Transverse colon (tissue), 4 donors: ENCODE data around the gene CRABP1. TPM values are rescaled to one million over a fixed set of nuclear protein-coding genes. Genes with fewer than 3 reads are reported as not detected.

Experiments used
- DNase-seq: peaks from one replicate; pipeline ENCODE4 v3.0.0-alpha.2; 2019
- H3K27ac ChIP-seq, 4 donors: fragments of 200-600 bp; sonication (generic); 2 replicates each; pipeline ENCODE4 v1.5.1; 2016 to 2018; ENCODE audit warnings: inconsistent platforms in 4 of 4
- H3K27me3 ChIP-seq: fragments of 200-600 bp; sonication (generic); 2 replicates; pipeline ENCODE4 v1.5.1; 2017; ENCODE audit warnings: inconsistent platforms
- H3K36me3 ChIP-seq, 4 donors: fragments of 200-600 bp; sonication (generic); 2 replicates each; pipeline ENCODE4 v1.5.1; 2017 to 2019; ENCODE audit warnings: inconsistent platforms in 4 of 4
- H3K4me1 ChIP-seq, 4 donors: fragments of 200-600 bp; sonication (generic); 2 replicates each; pipeline ENCODE4 v1.5.1; 2017 to 2020; ENCODE audit warnings: inconsistent platforms in 4 of 4
- H3K4me3 ChIP-seq, 4 donors: fragments of 200-600 bp; sonication (generic); 1 replicate in 1 of 4; 2 replicates in 3 of 4; pipeline versions ENCODE4 v1.5.1 to v1.6.1; 2017 to 2019; ENCODE audit warnings: inconsistent platforms in 4 of 4
- H3K9me3 ChIP-seq, 2 donors: fragments of 200-600 bp; sonication (generic); 2 replicates each; pipeline ENCODE4 v1.5.1; 2017 to 2019; ENCODE audit warnings: inconsistent platforms in 2 of 2
- EP300 ChIP-seq: sonication (generic); formaldehyde crosslinking; IDR thresholded peaks from one replicate; pipeline ENCODE4 v1.6.1; 2017; ENCODE audit warnings: antibody characterized with exemption, low read depth
- POLR2A ChIP-seq: fragments of 450-650 bp; IDR thresholded peaks from one replicate; pipeline ENCODE4 v1.6.1; 2016; ENCODE audit warnings: antibody characterized with exemption, mild to moderate bottlenecking, moderate library complexity
- POLR2AphosphoS5 ChIP-seq, 3 donors: sonication (generic); formaldehyde crosslinking; IDR thresholded peaks; one replicate each; pipeline ENCODE4 v1.6.1; 2016; ENCODE audit warnings: antibody characterized with exemption in 3 of 3
- WGBS, 2 donors: methylation state at CpG; one replicate each; pipeline ENCODE4 v1.1.5; 2018; ENCODE audit warnings: low coverage in 1 of 2; 5-methylcytosine and 5-hydroxymethylcytosine counted together
- in situ Hi-C, 4 donors: fragments of 200-750 bp; cut with MboI; loops; one replicate each; pipeline versions ENCODE4 v1.15.0 to v1.15.1; 2017; ENCODE audit warnings: low sequenced_read_pairs in 3 of 4, low pct_ligation_motif_present in 1 of 4, low pct_unique_long_range_greater_than_20kb in 1 of 4
- intact Hi-C: fragments of 100-400 bp; cut with DNase I; formaldehyde crosslinking; loops from one replicate; pipeline ENCODE4 v1.15.1; 2023; ENCODE audit warnings: low total_unique reads
- total RNA-seq, 4 donors: library from RNA; depleted of rRNA; stranded (reverse); fragments of >200 nt; gene quantifications; one replicate each; pipeline ENCODE4 v1.1.0, GENCODE V29; 2016
- TF ChIP-seq, protein P1 (sequence below), 5 experiments: fragments of 200-600 bp in 3 of 5; fragments of 450-650 bp in 2 of 5; sonication (generic) in 3 of 5; IDR thresholded peaks; 1 replicate in 2 of 5; 2 replicates in 3 of 5; pipeline ENCODE4 v1.5.1; 2016 to 2017; ENCODE audit warnings: antibody characterized with exemption in 5 of 5, inconsistent platforms in 3 of 5, mild to moderate bottlenecking in 2 of 5, moderate library complexity in 1 of 5

CRABP1 gene
- total RNA-seq, 4 donors from 2014 or later = 1.9 to 2.7 TPM; not detected in 2

- peak; percentile 93 for DNase-seq
- intact Hi-C loops = no loop called here
- WGBS, 2 donors = 0% methylated on average over 2 to 49 of the region's 55 CpGs
- Histone ChIP-seq H3K4me1 (peaks cover 7 to 31% (median 19%) of the 10 kb centered on the region in 4 donors), H3K4me3 (peak within 1 kb of the TSS; percentile 69 to 97 (median 84)), H3K36me3 (no peaks in the 10 kb centered on the region), H3K9me3 (no peaks in the 10 kb centered on the region), H3K27ac (peak within 1 kb of the TSS; percentile 73 to 88 (median 87)), H3K27me3 (peaks cover 3% of the 10 kb centered on the region)
- TF ChIP-seq POLR2AphosphoS5 (IDR thresholded peaks at IDR 0.05) (peak; percentile 88 to 98 (median 95)), EP300 (no peak), POLR2A (peak; percentile 93)
- TF ChIP-seq, protein P1, sequence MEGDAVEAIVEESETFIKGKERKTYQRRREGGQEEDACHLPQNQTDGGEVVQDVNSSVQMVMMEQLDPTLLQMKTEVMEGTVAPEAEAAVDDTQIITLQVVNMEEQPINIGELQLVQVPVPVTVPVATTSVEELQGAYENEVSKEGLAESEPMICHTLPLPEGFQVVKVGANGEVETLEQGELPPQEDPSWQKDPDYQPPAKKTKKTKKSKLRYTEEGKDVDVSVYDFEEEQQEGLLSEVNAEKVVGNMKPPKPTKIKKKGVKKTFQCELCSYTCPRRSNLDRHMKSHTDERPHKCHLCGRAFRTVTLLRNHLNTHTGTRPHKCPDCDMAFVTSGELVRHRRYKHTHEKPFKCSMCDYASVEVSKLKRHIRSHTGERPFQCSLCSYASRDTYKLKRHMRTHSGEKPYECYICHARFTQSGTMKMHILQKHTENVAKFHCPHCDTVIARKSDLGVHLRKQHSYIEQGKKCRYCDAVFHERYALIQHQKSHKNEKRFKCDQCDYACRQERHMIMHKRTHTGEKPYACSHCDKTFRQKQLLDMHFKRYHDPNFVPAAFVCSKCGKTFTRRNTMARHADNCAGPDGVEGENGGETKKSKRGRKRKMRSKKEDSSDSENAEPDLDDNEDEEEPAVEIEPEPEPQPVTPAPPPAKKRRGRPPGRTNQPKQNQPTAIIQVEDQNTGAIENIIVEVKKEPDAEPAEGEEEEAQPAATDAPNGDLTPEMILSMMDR (IDR thresholded peaks at IDR 0.05) = peak in 1 of 5 experiments; percentile 15
- in situ Hi-C loops = no loop called here
Measured at GRCh38 chr15:78299101-78299930, 40.8 kb upstream of the CRABP1 start, which contains the start of gene SKIC8. TSS of gene SKIC8 (minus strand) at chr15:78299609. CDS start at chr15:78295686, 3,923 bp downstream.

DNA sequence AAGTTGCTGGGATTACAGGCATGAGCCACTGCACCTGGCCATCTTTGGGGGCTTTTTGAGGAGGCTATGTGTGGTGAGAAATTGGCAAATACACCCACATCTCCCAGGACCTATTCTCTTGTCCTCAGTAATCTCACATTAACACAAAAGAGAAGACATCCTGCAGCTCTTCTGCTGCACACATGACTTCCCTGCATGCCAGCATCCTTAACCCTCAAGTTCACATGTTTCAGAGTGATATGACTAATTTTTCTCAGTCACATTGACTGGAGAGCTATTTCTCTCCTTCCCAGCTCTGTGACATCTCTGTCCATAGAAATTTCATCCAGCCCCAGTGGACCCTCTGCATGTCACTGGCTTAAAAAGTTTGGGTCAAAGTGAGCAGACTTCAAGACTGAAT is 38.8 kb upstream of the CRABP1 start:
- Histone ChIP-seq H3K4me3 (no peak overlapping the region), H3K9me3 (no peaks in the 10 kb centered on the region), H3K27me3 (peaks cover 10% of the 10 kb centered on the region), H3K36me3 (no peaks in the 10 kb centered on the region), H3K27ac (no peak overlapping the region), H3K4me1 (peaks cover 7 to 17% (median 15%) of the 10 kb centered on the region in 4 donors)
- intact Hi-C loops (no loop called here), in situ Hi-C loops (no loop called here)
- TF ChIP-seq, protein P1 (IDR thresholded peaks at IDR 0.05) = no peak
- TF ChIP-seq EP300 (no peak), POLR2A (no peak), POLR2AphosphoS5 (IDR thresholded peaks at IDR 0.05) (no peak)
- no peak for DNase-seq

GRCh38 chr15:78301828-78302227 is 38.3 kb upstream of the CRABP1 start:
- Histone ChIP-seq H3K27me3 (peaks cover 10% of the 10 kb centered on the region), H3K36me3 (no peaks in the 10 kb centered on the region), H3K9me3 (no peaks in the 10 kb centered on the region), H3K4me1 (peaks cover 7 to 17% (median 15%) of the 10 kb centered on the region in 4 donors), H3K4me3 (no peak overlapping the region), H3K27ac (no peak overlapping the region)
- in situ Hi-C loops (no loop called here), intact Hi-C loops (no loop called here)
- TF ChIP-seq POLR2A (no peak), EP300 (no peak), POLR2AphosphoS5 (IDR thresholded peaks at IDR 0.05) (no peak)
- TF ChIP-seq, protein P1 (IDR thresholded peaks at IDR 0.05) = no peak
- no peak for DNase-seq
- WGBS, 2 donors = 37 to 53% methylated on average over 3 of the region's 3 CpGs

GRCh38 chr15:78302579-78303312 is 37.4 kb upstream of the CRABP1 start:
- no peak for DNase-seq
- intact Hi-C loops = no loop called here
- H3K36me3 ChIP-seq = no peaks in the 10 kb centered on the region
- TF ChIP-seq, protein P1 (IDR thresholded peaks at IDR 0.05) = no peak
- TF ChIP-seq EP300 (no peak), POLR2AphosphoS5 (IDR thresholded peaks at IDR 0.05) (no peak), POLR2A (no peak)
- peaks cover 10% of the 10 kb centered on the region for H3K27me3 ChIP-seq
- no peak overlapping the region for H3K4me3 ChIP-seq
- no peak overlapping the region for H3K27ac ChIP-seq
- in situ Hi-C loops = no loop called here
- peaks cover 7 to 16% (median 13%) of the 10 kb centered on the region in 4 donors for H3K4me1 ChIP-seq
- no peaks in the 10 kb centered on the region for H3K9me3 ChIP-seq
- 72 to 79% methylated on average over 5 of the region's 5 CpGs for WGBS, 2 donors
